ENCODE data around the gene CLDN8. TPM values are rescaled to one million over a fixed set of nuclear protein-coding genes. Genes with fewer than 3 reads are reported as not detected.

CLDN8 gene
- total and polyA plus RNA-seq, 9 of the 15 experiments (the other 6 are each of a cell fraction or from before 2014, with no cell fraction given): not detected

GRCh38 chr21:30193201-30193600 lies 22.7 kb downstream of the CLDN8 start (continued):
- TF ChIP-seq SIN3A (IDR thresholded peaks at IDR 0.05; ENCODE audit: borderline replicate concordance in 2 of 2, control insufficient read depth in 1 of 2, low read depth in 2 of 2, low read length in 2 of 2) (no peak), CBFB (CRISPR knock-in tag; IDR thresholded peaks at IDR 0.05) (no peak), TRIM24 (IDR thresholded peaks at IDR 0.05) (no peak), ZNF217 (CRISPR knock-in tag; IDR thresholded peaks at IDR 0.05) (no peak), PCBP2 (IDR thresholded peaks at IDR 0.05; ENCODE audit: low read depth, low read length, poor library complexity, severe bottlenecking) (no peak), FOSL1 (tag; conservative IDR thresholded peaks at IDR 0.05) (no peak), TCF15 (CRISPR knock-in tag; IDR thresholded peaks at IDR 0.05) (no peak)

DNA sequence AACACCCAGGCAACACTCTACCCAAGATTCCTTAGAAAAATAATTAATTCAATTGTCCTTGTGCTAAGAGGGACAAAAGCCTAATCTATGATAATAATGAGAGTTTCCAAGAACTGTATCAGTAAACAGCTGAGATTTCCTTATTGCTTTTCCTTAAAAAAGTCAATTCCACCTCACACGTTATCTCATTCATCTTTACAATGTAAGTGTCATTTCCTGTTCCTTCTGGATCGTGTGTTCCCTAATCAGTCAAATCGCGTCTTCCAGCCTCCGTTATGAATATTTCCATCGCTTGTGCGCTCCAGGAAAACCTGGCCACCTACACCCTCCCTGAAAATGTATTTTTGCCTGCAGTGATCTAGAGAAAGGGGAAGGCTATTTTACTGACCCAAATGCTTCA lies 25.3 kb downstream of the CLDN8 start:
- TF ChIP-seq POLR2AphosphoS5 (IDR thresholded peaks at IDR 0.05; ENCODE audit: control insufficient read depth, insufficient read depth, low read depth, low read length): no peak
- no peak for TF ChIP-seq MCM7 (IDR thresholded peaks at IDR 0.05)
- no peak for TF ChIP-seq IRF1 (CRISPR knock-in tag; IDR thresholded peaks at IDR 0.05; ENCODE audit: borderline replicate concordance)
- no peak for TF ChIP-seq RBM25 (IDR thresholded peaks at IDR 0.05; ENCODE audit: low read depth, low read length, severe bottlenecking)
- no peak for TF ChIP-seq ZNF445 (CRISPR knock-in tag; IDR thresholded peaks at IDR 0.05; ENCODE audit: low read depth)
- TF ChIP-seq BACH1 (tag; IDR thresholded peaks at IDR 0.05): no peak
- TF ChIP-seq MTF1 (CRISPR knock-in tag; IDR thresholded peaks at IDR 0.05; ENCODE audit: borderline replicate concordance): no peak
- no peak for TF ChIP-seq FOSL1 (tag; conservative IDR thresholded peaks at IDR 0.05)
- no peaks in the 10 kb centered on the region for H3K27me3 ChIP-seq (ENCODE audit: control insufficient read depth in 2 of 2, insufficient read depth in 2 of 2, low read length in 2 of 2)
- intact Hi-C loops (cut with micrococcal nuclease) (loop anchor here (10.0 kb wide), 2 partner anchors 146 to 1096 kb away; no protein-coding TSS in a partner anchor), in situ Hi-C loops (cut with MboI) (no loop called here)
- H3K4me3 ChIP-seq: no peak overlapping the region
- H3K79me2 ChIP-seq (ENCODE audit: control insufficient read depth, insufficient read depth, low read length): no peaks in the 10 kb centered on the region
- ChIA-PET POLR2A (no interaction called here), CTCF (ENCODE audit: low intra/inter-chr PET ratio) (no interaction called here)
- no peak for DNase-seq (ENCODE audit: extremely low read depth in 1 of 4, low spot score in 3 of 4)
- WGBS (ENCODE audit: insufficient coverage, low coverage, missing lambda C conversion rate): 3% methylated on average over 7 of the region's 7 CpGs
- H3K36me3 ChIP-seq (ENCODE audit: control insufficient read depth, insufficient read depth, low read length): no peaks in the 10 kb centered on the region
- H4K20me1 ChIP-seq (replicated peaks; ENCODE audit: control insufficient read depth, insufficient read depth, low read length): no peaks in the 10 kb centered on the region
- no peak for FAIRE-seq
- H3K9ac ChIP-seq (ENCODE audit: insufficient read depth in 1 of 2, low read depth in 2 of 2, low read length in 2 of 2): no peak overlapping the region
- ATAC-seq: no peak
- no peaks in the 10 kb centered on the region for H3K4me1 ChIP-seq (replicated peaks in 1 of 2; ENCODE audit: control insufficient read depth in 2 of 2, insufficient read depth in 2 of 2, low read length in 2 of 2)
- no TSS peak for BruUV-seq (replicated peaks)
- H2AFZ ChIP-seq (ENCODE audit: low read depth, low read length): no peak overlapping the region
- no peak overlapping the region for H3K4me2 ChIP-seq (ENCODE audit: insufficient read depth, low read length)
- H3K27ac ChIP-seq (ENCODE audit: extremely low read depth, low read depth, low read length): no peak overlapping the region
- no peaks in the 10 kb centered on the region for H3K9me1 ChIP-seq (ENCODE audit: control insufficient read depth, insufficient read depth, low read length)
- no peaks in the 10 kb centered on the region for H3K9me3 ChIP-seq (replicated peaks; ENCODE audit: control insufficient read depth, insufficient read depth, low read depth, low read length)
